LNCAP (cell line): Measurements from ENCODE around the gene C1orf198.

Experiments
- TF ChIP-seq, protein P1 (sequence below): fragments of 450-650 bp; IDR thresholded peaks from 2 replicates; pipeline ENCODE4 v1.5.1; 2017; ENCODE audit warnings: mild to moderate bottlenecking

Gene C1orf198

DNA sequence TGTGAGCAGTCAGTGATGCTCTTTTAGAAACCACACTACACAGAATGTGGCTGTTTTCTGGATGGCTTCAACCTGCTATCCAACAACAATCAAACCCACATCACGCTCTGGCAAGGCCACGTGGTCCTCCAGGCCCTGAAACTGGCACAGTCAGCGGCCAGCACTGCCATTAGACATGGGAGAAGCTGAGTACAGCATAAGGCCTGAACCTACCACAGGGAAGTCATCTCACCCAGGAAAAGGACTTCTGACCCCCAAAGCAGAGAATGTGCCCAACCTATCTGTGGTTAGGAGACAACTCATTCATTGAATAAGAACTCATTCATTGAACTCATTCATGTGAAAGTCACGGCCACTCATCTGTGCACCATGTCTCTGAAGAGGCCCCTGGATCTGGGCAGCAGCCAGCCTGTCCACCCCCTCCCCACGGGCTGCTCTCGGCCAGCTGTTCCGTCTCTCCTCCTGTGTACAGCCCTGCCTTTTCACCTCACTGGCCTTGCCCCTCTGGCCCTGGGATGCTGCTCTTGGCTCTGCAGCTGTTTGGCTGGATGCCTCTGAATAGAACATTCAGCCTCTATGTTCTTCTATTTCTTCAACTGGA is 41.1 kb downstream of the C1orf198 start:
- TF ChIP-seq, protein P1, sequence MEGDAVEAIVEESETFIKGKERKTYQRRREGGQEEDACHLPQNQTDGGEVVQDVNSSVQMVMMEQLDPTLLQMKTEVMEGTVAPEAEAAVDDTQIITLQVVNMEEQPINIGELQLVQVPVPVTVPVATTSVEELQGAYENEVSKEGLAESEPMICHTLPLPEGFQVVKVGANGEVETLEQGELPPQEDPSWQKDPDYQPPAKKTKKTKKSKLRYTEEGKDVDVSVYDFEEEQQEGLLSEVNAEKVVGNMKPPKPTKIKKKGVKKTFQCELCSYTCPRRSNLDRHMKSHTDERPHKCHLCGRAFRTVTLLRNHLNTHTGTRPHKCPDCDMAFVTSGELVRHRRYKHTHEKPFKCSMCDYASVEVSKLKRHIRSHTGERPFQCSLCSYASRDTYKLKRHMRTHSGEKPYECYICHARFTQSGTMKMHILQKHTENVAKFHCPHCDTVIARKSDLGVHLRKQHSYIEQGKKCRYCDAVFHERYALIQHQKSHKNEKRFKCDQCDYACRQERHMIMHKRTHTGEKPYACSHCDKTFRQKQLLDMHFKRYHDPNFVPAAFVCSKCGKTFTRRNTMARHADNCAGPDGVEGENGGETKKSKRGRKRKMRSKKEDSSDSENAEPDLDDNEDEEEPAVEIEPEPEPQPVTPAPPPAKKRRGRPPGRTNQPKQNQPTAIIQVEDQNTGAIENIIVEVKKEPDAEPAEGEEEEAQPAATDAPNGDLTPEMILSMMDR, result no peak

DNA sequence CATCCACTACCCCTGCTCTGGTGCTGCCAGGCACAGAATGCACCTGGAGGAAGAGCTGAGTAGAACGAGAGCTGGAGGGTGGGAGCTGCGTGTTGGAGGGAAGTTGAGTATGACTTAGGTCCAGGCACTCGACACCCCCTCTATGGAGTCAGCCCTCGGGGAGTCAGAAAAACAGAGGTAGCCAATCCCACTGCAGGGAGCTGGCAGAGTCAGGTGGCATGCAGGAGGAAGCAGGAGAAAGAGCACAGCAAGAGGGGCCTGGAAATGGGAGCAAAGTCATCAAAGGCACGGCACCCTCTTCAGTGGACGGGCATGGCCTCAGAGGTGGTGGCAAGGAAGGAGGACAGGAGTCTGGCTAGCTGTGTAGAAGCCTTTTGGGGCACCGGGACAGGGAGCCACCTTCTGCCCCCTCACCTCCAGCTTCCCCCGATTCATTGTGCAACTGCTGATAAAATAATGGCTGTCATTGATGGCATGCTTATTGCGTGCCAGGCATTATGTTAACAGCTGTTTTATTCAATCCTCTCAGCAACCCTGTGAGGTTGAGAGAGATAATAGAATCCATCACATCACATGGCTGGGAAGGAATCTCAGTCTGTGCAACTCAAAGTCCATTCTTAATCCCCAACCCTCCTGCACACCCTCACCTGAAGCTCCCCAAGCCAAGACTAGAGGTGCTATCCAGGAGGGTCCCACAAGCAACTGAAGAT is 42.0 kb downstream of the C1orf198 start:
- TF ChIP-seq, protein P1, result no peak

DNA sequence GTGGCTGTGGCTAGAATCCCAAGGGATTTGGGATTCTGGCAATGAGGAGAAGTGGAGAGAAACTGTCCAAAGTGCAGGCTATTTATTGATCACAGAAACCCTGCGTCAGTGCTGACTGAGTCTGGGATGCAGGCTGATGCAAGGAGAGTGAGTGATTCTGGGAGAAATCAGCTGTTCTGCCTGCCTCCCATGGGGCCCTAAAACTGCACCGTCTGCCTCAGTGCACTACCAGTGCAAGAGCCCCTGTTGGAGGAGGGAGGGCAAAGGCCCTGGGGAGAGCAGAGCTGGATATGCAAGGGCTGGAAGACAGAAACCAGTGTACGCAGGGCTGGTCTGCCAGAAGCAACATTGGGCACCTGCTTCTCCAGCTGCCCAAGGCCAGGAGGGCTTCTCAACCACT is 42.6 kb downstream of the C1orf198 start:
- TF ChIP-seq, protein P1, result no peak

DNA sequence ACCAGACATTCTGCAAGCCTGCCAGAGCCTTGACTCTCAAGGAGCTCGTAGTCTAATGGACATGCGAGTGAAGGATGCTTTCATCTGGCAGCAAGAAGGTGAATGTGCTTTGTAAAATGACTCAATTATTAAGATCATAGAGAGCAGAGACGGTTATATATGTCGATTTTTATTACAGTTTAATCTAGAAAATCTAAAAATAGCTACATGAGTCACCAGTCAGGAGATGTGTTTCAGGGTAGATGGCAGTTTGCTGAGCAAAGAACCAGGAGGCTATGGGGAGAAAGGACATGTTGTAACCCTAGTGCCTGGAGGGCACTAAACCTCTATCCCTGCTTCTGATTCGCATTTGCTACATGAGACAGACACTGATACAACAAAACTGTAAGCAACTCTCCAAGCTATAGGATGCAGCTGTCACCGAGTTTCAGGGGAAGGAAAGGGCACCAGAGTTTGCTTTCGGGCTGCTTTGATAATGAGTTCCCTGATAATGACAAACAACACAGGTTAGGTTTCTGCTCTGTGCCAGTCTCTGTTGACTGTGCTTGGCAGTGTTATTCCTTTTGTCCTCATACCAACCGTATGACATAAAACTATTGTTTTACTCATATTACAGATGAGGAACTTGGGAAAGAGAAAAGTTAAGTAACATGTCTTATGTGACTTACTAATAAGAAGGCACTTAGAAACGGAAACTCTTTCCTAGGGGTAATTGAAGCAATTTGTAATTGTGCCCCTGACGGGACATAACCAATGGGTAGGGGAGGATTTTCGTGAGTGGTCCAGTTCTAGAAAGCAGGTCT is 43.2 kb downstream of the C1orf198 start:
- TF ChIP-seq, protein P1, result no peak

DNA sequence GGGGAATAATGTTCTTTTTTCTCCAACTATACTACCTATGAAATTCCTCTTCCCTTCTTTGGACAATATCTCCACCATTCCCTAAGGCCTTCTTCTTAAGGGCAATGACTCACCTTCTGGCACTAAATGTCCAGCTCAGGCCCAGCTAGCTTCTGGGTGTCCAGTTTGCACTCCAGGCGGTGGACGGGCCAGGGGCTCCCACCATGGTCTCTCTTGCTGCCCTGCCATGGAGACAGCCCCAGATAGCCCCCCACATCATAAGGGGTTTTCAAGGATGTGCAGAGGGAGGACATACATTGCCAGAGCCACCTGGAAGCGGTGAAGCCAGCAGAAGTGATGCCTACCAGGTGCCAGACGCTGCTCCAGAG is 43.8 kb downstream of the C1orf198 start:
- TF ChIP-seq, protein P1, result no peak

DNA sequence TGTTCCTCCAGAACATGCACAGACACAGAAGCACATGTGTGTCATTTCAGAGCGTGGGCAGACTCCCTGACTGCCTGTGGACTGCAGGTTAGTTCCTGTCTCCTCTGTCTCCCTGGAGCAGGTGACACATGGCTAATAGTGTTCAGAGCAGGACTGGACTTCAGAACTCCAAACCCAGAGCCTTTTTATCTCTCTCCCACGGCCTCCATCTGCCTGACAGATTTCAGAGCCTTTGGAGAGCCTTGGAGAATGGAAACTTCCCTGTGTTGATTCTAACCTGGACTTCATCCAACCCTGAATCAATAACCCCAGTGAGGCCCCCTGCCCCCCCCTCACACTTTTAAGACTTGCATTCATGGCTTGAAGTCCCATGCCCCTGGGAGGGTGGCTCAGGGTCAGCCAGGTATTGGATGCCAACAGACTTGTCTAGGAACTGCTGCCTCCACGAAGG is 44.4 kb downstream of the C1orf198 start:
- TF ChIP-seq, protein P1, result no peak

DNA sequence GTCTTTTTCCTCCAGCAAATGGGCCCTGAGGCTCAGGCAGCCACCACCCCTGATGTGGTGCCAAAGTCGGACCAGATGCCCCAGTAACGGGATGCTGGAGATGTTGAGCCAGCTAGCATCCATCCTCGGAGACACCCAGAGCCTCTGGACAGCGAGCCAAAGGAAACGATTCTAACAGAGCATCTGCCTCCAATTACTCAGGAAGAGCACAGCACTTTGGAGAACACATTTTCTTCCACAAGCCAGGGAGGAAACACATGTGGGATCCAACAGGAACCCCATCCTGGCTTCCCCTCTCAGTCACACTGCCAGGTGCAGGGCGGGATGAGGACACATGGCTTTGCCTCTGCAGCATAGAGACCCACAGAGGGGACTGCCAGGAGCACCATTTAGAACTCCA is 44.9 kb downstream of the C1orf198 start:
- TF ChIP-seq, protein P1, result no peak
